HepG2 (cell line): ENCODE results near the gene CARD9. TPM values are rescaled to one million over a fixed set of nuclear protein-coding genes. Genes with fewer than 3 reads are reported as not detected.

Source experiments
- BCL6 ChIP-seq: IDR thresholded peaks from 2 replicates; pipeline ENCODE4 v1.6.1; 2016; ENCODE audit warnings: missing genetic modification reagents, missing compliant biosample characterization
- CREM ChIP-seq, 2 experiments: sonication (generic) in 1 of 2; formaldehyde crosslinking in 1 of 2; IDR thresholded peaks; 2 replicates each; pipeline versions ENCODE4 v1.4.0 to v1.6.1; 2016 to 2020; ENCODE audit warnings: antibody characterized with exemption in 1 of 2, mild to moderate bottlenecking in 1 of 2, missing genetic modification reagents in 1 of 2
- FOXK2 ChIP-seq: fragments of 450-650 bp; IDR thresholded peaks from 2 replicates; pipeline ENCODE4 v1.6.1; 2016
- HNRNPL ChIP-seq: fragments of 200-400 bp; formaldehyde crosslinking; IDR thresholded peaks from 2 replicates; pipeline ENCODE4 v1.6.1; 2017; ENCODE audit warnings: mild to moderate bottlenecking, low read depth, low read length
- KLF13 ChIP-seq: sonication (generic); formaldehyde crosslinking; IDR thresholded peaks from 2 replicates; pipeline ENCODE4 v1.4.0; 2020; ENCODE audit warnings: mild to moderate bottlenecking, missing genetic modification reagents
- MYNN ChIP-seq: sonication (generic); formaldehyde crosslinking; IDR thresholded peaks from 2 replicates; pipeline ENCODE4 v1.4.0; 2020; ENCODE audit warnings: mild to moderate bottlenecking, low read depth, missing genetic modification reagents
- ZNF263 ChIP-seq: sonication (generic); formaldehyde crosslinking; IDR thresholded peaks from 2 replicates; pipeline ENCODE4 v1.4.0; 2020; ENCODE audit warnings: missing genetic modification reagents
- ZNF33A ChIP-seq: sonication (generic); formaldehyde crosslinking; IDR thresholded peaks from 2 replicates; pipeline ENCODE4 v1.5.1; 2020; ENCODE audit warnings: missing genetic modification reagents, mild to moderate bottlenecking, moderate library complexity, borderline replicate concordance
- ZNF367 ChIP-seq: sonication (generic); formaldehyde crosslinking; IDR thresholded peaks from 2 replicates; pipeline ENCODE4 v1.4.0; 2020; ENCODE audit warnings: missing genetic modification reagents, borderline replicate concordance
- ZNF567 ChIP-seq: sonication (generic); formaldehyde crosslinking; IDR thresholded peaks from 2 replicates; pipeline ENCODE4 v1.8.1; 2023; ENCODE audit warnings: mild to moderate bottlenecking, missing genetic modification reagents, borderline replicate concordance
- ZNF572 ChIP-seq: sonication (generic); formaldehyde crosslinking; IDR thresholded peaks from 2 replicates; pipeline ENCODE4 v1.5.1; 2020; ENCODE audit warnings: mild to moderate bottlenecking, missing genetic modification reagents
- polyA plus RNA-seq, 8 experiments: library from polyadenylated mRNA; depleted of rRNA in 3 of 8; stranded (reverse) in 7 of 8; unstranded in 1 of 8; fragments of >200 nt; fragmentation: Illumina TruSeq in 4 of 8; extraction: Trizol in 4 of 8; gene quantifications; 2 replicates each; pipeline versions ENCODE4 v1.2.1 to v1.2.3, GENCODE V29; 2011 to 2016; ENCODE audit warnings: low read depth in 4 of 8, missing spikeins in 1 of 8, mixed read lengths in 1 of 8; ENCODE audit not compliant: insufficient read depth in 1 of 8
- total RNA-seq, 5 experiments: library from RNA; depleted of rRNA; stranded (reverse); fragments of >200 nt; fragmentation: Illumina TruSeq; extraction: Trizol; gene quantifications; 2 replicates each; pipeline ENCODE4 v1.2.3, GENCODE V29; 2016; ENCODE audit warnings: low read depth in 1 of 5
- TF ChIP-seq, protein P1 (sequence below): sonication (generic); formaldehyde crosslinking; conservative IDR thresholded peaks from 2 replicates; pipeline ENCODE4 v1.4.0; 2020; ENCODE audit warnings: missing genetic modification reagents
- TF ChIP-seq, protein P2 (sequence below): IDR thresholded peaks from 2 replicates; pipeline ENCODE4 v1.6.1; 2016
- TF ChIP-seq, protein P3 (sequence below): sonication (generic); formaldehyde crosslinking; IDR thresholded peaks from 2 replicates; pipeline ENCODE4 v1.5.0; 2020; ENCODE audit warnings: missing genetic modification reagents

Gene CARD9
- total and polyA plus RNA-seq, 2 of the 13 experiments (the other 11 are each of a cell fraction or from before 2014, with no cell fraction given): 3.3 to 7.4 TPM

DNA sequence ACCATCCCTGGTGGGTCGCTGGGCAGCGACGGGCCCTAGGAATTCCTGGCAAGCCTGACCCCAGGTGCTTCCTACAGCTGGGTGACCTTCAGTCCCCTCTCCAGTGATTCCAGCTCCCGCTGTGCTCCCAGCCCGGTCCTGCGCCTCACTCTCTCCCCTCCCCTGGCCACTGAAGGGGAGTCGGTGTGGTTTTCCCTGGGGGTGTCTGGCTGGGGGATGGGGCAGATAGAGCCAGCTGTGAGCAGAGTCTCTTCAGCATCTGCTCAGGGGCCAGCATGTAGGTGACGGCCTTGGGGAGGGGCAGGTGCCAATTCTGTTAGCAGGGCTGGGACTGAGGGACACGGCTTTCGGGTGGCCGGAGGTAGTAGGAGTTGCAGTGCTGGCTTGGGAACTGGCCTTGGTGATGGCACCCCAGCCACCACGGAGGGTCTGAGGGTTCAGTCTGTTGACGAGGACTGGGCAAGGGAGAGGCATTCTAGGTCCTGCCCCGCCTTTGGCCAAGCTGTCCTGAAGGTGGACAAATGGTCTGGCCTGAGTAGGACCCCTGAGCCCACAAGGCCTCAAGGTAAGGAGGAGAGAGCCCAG lies 43.0 kb downstream of the CARD9 start (continued):
- no peak for TF ChIP-seq MYNN
- TF ChIP-seq ZNF572 (CRISPR knock-in tag): no peak
- TF ChIP-seq, protein P1, sequence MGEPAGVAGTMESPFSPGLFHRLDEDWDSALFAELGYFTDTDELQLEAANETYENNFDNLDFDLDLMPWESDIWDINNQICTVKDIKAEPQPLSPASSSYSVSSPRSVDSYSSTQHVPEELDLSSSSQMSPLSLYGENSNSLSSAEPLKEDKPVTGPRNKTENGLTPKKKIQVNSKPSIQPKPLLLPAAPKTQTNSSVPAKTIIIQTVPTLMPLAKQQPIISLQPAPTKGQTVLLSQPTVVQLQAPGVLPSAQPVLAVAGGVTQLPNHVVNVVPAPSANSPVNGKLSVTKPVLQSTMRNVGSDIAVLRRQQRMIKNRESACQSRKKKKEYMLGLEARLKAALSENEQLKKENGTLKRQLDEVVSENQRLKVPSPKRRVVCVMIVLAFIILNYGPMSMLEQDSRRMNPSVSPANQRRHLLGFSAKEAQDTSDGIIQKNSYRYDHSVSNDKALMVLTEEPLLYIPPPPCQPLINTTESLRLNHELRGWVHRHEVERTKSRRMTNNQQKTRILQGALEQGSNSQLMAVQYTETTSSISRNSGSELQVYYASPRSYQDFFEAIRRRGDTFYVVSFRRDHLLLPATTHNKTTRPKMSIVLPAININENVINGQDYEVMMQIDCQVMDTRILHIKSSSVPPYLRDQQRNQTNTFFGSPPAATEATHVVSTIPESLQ (CRISPR knock-in tag): no peak
- no peak for TF ChIP-seq KLF13 (CRISPR knock-in tag)
- TF ChIP-seq ZNF263 (CRISPR knock-in tag): peak; percentile 97
- TF ChIP-seq, protein P2, sequence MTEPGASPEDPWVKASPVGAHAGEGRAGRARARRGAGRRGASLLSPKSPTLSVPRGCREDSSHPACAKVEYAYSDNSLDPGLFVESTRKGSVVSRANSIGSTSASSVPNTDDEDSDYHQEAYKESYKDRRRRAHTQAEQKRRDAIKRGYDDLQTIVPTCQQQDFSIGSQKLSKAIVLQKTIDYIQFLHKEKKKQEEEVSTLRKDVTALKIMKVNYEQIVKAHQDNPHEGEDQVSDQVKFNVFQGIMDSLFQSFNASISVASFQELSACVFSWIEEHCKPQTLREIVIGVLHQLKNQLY: no peak
- TF ChIP-seq ZNF33A: no peak
- TF ChIP-seq ZNF567 (CRISPR knock-in tag): no peak
- TF ChIP-seq, protein P3, sequence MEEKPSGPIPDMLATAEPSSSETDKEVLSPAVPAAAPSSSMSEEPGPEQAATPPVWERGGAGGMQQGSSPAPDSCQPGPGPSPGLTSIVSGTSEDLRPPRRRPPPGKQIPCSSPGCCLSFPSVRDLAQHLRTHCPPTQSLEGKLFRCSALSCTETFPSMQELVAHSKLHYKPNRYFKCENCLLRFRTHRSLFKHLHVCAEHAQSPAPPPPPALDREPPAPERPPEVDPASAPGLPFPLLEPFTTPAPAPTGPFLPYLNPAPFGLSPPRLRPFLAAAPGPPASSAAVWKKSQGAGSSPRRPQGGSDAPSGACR (CRISPR knock-in tag): no peak
- TF ChIP-seq BCL6 (CRISPR knock-in tag): 0 out of 2 replicates have a peak, but pooled peaks have one; percentile 26
- TF ChIP-seq HNRNPL: 0 out of 2 replicates have a peak, but pooled peaks have one; percentile 23
- TF ChIP-seq ZNF367 (CRISPR knock-in tag): no peak
- TF ChIP-seq FOXK2: no peak
- TF ChIP-seq CREM (IDR thresholded peaks at IDR 0.05): no peak
- no peak for TF ChIP-seq CREM (CRISPR knock-in tag; IDR thresholded peaks at IDR 0.05)
